IPS-NIHi7 (cell line): ENCODE measurements around the gene DENND1A.

Experiments
- DNase-seq: peaks from one replicate; pipeline ENCODE4 v3.0.0; 2012; ENCODE audit warnings: mixed read lengths; ENCODE audit errors: extremely low spot score

DENND1A gene

DNA sequence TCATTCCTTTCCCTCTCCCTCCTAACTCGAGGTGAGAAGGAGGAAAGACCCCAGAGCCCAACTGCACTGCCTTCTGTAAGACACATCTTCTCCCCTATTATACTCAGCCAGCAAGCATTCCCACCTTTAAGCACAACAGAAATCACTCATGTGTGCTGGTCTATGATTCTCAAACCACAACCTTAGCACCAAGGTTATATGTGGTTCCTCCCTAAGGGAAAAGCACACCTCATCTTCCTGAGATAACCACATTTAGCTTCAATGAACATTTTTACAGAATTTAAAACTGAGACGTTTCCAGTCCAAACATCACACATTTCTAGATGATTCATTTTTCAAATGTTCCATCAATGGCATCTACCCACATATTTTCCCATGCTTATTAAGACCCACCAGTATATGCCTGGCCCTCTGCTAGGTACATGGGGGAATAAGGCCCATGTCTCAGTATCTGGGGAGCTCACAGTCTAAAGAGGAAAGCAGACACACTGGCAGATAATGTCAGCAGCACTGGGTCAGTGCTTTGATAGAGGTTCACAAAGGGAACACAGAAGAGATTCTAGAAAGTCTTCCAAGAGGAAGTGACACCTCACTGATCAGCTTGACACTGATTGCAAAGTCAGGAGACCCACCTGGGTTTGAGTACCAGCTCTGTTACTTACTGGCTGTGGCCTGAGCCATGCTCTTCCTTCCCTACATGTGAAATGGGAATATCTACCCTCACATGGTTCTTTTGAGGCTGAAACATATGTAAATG, 245.4 kb downstream of the DENND1A start:
- no peak for DNase-seq

- no peak for DNase-seq
Measured at GRCh38 chr9:123682746-123683145, 247.2 kb downstream of the DENND1A start.

DNA sequence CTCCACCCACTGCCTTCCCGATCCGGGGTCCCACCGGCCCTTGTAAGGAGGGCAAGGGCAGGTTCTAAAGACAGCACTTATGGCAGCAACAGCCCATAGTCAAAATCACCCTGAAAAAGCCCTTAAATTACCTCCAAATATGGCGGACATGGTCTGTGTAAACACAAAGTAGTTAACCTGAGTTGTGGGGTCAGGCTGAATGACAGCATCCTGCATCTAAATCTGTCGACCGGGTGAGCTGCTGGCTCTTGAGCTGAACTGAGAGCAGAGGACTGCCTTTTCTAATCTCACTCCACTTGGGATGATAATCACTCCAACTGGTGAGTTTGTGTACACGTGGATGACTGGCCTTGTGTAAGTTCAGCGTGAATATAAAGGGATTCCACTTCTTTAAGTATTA, 249.6 kb downstream of the DENND1A start:
- DNase-seq, result no peak

DNA sequence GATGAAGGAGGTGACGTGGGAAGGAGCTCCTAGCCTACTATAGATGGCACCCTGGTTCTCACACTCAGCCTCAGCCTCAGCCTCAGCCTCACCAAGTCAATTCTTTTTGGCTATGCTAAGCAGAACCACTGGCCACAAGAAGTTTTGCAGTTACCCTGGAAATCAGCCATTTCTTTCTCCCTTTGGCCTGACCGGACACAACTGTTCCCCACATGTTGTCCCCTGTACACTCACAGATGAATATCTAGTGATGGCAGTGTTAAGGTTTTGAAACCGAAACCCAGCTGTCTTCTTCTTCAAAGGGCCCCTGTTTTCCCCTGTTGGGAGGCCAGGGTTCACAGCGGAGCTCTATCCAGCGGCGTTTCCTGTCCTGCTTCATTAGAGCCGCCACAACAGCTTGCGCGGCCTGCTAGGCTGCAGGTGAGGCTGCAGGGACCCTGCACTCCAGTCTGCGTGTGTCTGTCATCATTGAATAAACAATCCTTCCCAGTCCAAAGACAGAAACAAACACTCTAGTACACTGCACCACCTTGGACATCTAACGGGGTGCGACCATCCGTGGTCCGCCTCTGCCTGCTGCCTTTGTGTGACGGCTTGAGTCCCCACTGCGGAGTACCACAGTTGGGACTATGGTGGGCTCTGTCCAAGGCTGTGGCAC, 250.5 kb downstream of the DENND1A start:
- no peak for DNase-seq

DNA sequence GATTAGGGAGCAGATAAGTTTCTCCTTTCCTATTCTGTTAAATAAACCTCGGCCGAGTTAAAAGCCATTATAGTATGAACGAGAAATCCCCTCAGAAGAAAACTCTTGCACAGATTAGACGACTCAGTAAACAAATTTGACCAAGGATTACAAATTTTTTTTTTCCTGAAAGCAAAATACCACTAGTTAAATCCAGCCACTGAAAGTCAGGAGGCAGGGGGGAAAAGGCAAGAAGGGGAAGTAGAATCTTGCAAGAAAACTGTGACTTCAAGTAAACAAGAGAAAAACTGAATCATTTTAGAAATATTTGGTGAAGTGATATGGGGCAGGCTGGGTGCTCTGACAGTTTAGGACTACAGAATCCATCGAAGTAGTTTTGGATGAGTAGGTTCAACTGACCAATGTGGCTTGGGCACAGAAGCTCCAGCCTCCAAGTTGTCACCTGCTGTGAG, 251.0 kb downstream of the DENND1A start:
- DNase-seq, result no peak

GRCh38 chr9:123678038-123678877, 251.7 kb downstream of the DENND1A start:
- no peak for DNase-seq

GRCh38 chr9:123676869-123677268, 253.1 kb downstream of the DENND1A start:
- DNase-seq, result no peak

DNA sequence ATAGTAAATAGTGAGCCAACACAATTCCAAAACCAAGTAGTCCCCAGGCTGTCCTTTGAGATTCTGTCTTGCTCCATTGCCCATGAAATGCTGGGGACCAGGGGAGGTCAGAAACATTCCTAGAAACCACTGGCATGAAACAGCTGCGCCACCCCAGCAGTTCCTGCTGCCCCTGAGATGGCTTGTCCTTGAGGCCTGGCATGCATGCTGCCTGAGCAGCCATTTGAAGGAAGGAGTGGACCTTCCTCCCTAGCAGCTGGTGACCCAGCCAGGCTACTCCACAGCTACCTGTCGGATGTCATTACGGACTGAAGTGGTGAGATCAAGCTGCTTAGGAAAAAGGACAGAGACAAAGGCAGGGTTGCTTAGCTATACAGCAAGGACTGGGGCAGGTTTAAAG, 260.6 kb downstream of the DENND1A start:
- no peak for DNase-seq

DNA sequence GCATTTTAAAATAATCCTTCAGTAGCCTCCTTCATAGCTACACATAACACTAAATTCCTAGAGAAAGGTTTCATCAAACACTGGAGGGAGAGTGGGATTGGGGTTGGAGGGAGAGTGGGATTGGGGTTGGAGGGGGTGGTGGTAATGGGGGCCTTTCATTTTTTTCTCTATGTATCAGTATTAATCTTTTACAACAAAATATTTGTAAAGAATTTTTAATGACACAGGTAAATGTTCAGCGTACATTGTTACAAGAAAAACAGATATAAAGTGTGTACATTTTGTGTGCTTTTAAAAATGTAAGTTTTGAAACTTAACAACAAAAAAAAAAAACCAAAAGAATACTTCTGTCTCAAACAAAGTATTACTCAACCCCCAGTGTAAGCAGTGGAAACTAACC, 266.4 kb downstream of the DENND1A start:
- no peak for DNase-seq

- DNase-seq, result no peak
Measured at GRCh38 chr9:123662057-123662776, 267.7 kb downstream of the DENND1A start.

GRCh38 chr9:123660691-123661466, 269.0 kb downstream of the DENND1A start:
- no peak for DNase-seq

DNA sequence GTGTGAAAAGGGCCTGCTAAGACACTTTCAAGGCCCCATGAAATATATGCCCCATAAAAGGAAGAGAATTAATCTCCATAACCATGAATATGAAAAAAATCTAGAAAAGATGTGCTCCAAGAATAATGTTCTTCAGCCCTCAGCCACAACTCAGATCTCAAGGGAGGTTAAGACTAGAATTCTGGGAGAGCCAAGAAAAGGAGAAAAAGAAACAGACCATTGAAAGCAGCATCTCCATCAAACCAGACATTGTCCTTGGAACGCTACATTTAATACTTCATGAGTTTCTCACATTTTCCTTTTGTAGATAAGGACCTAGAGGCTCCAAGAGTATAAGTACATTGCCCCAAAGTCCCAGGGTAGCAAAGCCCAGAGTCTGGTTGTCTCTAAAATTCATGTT, 270.6 kb downstream of the DENND1A start:
- no peak for DNase-seq

DNA sequence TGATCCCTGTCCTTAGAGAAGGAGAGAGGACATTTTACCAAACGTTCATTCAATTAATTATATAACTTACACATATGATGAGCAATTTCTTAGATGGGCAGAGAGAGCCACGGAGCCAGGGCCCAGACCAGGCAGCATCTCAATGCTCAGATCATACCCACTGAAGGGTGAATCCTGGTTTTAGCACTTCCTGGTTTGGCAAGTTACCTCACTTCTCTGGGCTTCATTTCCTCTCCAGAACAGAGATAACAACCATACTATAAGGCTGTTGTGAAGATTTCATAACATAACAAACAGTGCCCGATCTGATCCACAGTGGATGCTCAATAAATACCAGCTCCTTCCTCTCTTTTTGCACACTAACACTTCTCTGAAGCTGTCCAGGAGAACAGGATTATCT, 271.1 kb downstream of the DENND1A start:
- no peak for DNase-seq

- no peak for DNase-seq
Measured at GRCh38 chr9:123657941-123658340, 272.0 kb downstream of the DENND1A start.

DNA sequence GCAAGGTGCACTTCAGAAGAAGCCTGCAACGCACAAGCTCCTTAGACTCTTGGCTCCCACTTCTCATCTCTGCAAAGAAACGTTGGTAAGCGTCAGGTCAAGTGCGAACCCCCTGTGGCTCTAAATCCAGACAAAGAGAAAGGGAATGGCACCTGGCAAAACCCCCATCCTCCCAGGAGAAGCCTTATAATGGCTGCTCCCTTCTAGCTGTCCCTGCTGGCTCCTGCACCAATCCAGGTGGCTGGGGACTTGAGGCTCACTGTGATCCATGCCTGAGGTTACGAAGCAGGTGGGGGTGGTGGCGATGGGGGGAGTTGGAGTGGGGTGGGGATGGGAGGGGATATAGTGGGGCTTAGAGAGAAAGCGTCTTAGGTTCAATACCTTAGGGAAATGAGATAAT, 272.8 kb downstream of the DENND1A start:
- no peak for DNase-seq

DNA sequence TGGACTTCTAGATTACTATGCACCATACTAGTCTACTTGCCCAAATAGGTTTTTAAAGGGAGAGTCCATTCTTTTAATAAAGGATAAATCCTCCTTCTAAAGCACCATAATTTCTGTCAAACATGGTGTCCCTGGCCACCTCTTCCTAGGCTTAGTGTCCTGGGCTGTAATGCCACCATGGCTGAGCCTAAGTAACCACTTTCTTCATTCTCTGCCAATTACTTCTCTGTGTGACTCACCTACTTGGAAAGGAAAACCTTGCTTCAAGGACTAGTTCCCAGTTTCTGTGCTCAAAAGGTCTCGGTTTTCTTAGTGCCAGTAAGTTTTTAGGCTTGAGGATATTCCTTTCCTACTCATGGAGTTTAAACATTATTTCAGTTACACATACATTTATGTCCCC, 273.4 kb downstream of the DENND1A start:
- DNase-seq, result no peak

DNA sequence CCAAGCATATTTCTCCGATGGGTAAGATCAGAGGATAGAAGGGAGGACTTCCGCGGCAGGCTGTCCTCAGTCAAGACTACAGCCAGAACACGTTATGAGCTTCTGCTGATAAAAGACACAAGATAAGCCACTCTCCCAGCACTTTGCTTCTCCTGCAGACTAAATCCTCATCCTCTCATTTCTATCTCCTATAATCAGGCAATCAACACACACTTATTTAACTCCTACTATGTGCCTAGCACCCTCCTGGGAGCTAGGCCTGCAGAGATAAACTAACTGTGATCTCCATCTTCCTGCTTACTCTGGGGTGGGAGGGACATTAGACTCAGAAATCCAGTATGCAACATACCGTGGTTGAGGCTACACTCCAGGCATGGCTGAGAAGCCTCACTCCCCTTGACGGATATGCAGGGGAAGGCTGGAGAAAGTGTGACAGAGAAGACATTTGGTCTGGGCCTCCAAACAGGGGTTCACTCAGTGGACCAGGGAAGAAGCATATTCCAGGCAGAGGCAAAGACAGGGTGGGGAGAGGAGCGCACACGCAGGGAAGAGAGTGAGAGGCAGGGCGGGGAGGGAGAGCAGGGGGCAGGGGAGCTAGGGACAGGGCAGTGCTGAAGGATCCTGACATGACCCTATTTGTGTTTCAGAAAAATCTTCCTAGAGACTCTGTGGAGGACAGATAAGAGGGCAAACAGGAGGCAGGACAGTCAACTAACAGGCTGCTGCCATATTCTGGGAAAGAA, 274.1 kb downstream of the DENND1A start:
- DNase-seq, result no peak

- DNase-seq, result no peak
Measured at GRCh38 chr9:123654994-123655637, 274.8 kb downstream of the DENND1A start.

- no peak for DNase-seq
Measured at GRCh38 chr9:123654218-123654993, 275.5 kb downstream of the DENND1A start.
